Naive thymus-derived CD4-positive, alpha-beta T cell (primary cell): ENCODE measurements around the gene MED1. TPM values are rescaled to one million over a fixed set of nuclear protein-coding genes. Genes with fewer than 3 reads are reported as not detected.
A peak's percentile ranks its signal among the peaks of the same experiment; 100 is the strongest.
"Not testable (repeated sequence)": the region's sequence is repeated elsewhere in the genome, so short reads cannot be mapped to it uniquely, and the experiment has no call there.

Experiments used
- ATAC-seq: fragments of 150-1000 bp; cut with Tn5 transposase; 2 replicates; pipeline ENCODE4 v1.10.0; 2021; ENCODE audit warnings: mild to moderate bottlenecking, moderate library complexity
- CTCF ChIA-PET: fragments of 350-600 bp; sonication (Branson Sonifier 250); formaldehyde crosslinking; loops from one replicate; lab custom pipeline; 2021; ENCODE audit warnings: antibody characterized with exemption; lab: Charles Lee
- POLR2A ChIA-PET: fragments of 350-600 bp; sonication (Branson Sonifier 250); formaldehyde crosslinking; loops from one replicate; lab custom pipeline; 2021; ENCODE audit warnings: antibody characterized with exemption, inconsistent platforms; lab: Charles Lee
- DNase-seq, 9 donors: peaks; one replicate each; pipeline versions ENCODE4 v3.0.0 to v3.0.0-alpha.2; 2020 to 2022; ENCODE audit warnings: mixed read lengths in 1 of 9
- H3K27ac ChIP-seq: one replicate; pipeline ENCODE4 v1.7.0; 2013; ENCODE audit warnings: mild to moderate bottlenecking, low read depth, low read length, moderate library complexity
- H3K27me3 ChIP-seq, 2 donors: one replicate each; pipeline ENCODE4 v1.7.0; 2013; ENCODE audit warnings: low read length in 2 of 2, mild to moderate bottlenecking in 2 of 2, moderate library complexity in 2 of 2; ENCODE audit not compliant: control insufficient read depth in 2 of 2, insufficient read depth in 2 of 2
- H3K36me3 ChIP-seq, 3 experiments: 1 replicate in 2 of 3; 2 replicates in 1 of 3; pipeline ENCODE4 v1.7.0; 2013; ENCODE audit warnings: low read length in 3 of 3, mild to moderate bottlenecking in 3 of 3, moderate library complexity in 1 of 3; ENCODE audit not compliant: insufficient read depth in 3 of 3, control insufficient read depth in 2 of 3
- H3K4me1 ChIP-seq, 2 donors: one replicate each; pipeline ENCODE4 v1.7.0; 2013; ENCODE audit warnings: low read length in 2 of 2, mild to moderate bottlenecking in 2 of 2, moderate library complexity in 1 of 2; ENCODE audit not compliant: control insufficient read depth in 2 of 2, insufficient read depth in 2 of 2
- H3K4me3 ChIP-seq: 2 replicates; pipeline ENCODE4 v1.7.0; 2013; ENCODE audit warnings: mild to moderate bottlenecking, low read length
- H3K9me3 ChIP-seq, 3 experiments: 1 replicate in 2 of 3; 2 replicates in 1 of 3; pipeline ENCODE4 v1.7.0; 2013; ENCODE audit warnings: low read length in 3 of 3; ENCODE audit not compliant: control insufficient read depth in 2 of 3
- H3K27ac Mint-ChIP-seq, 9 donors: one replicate each; pipeline ENCODE4 v1.8.0; 2020 to 2022; ENCODE audit warnings: mixed read lengths in 9 of 9, mild to moderate bottlenecking in 8 of 9, moderate library complexity in 5 of 9, inconsistent platforms in 2 of 9
- H3K27me3 Mint-ChIP-seq, 5 donors: one replicate each; pipeline ENCODE4 v1.8.0; 2021 to 2022; ENCODE audit warnings: mixed read lengths in 5 of 5, mild to moderate bottlenecking in 1 of 5
- H3K36me3 Mint-ChIP-seq, 5 donors: one replicate each; pipeline ENCODE4 v1.8.0; 2020 to 2022; ENCODE audit warnings: mixed read lengths in 5 of 5, mild to moderate bottlenecking in 3 of 5, inconsistent platforms in 1 of 5
- H3K4me1 Mint-ChIP-seq, 7 donors: one replicate each; pipeline ENCODE4 v1.8.0; 2020 to 2022; ENCODE audit warnings: mixed read lengths in 7 of 7, mild to moderate bottlenecking in 3 of 7, inconsistent platforms in 1 of 7
- H3K4me3 Mint-ChIP-seq, 10 donors: one replicate each; pipeline ENCODE4 v1.8.0; 2020 to 2022; ENCODE audit warnings: mild to moderate bottlenecking in 10 of 10, mixed read lengths in 10 of 10, moderate library complexity in 6 of 10, inconsistent platforms in 2 of 10
- H3K9me3 Mint-ChIP-seq, 11 donors: one replicate each; pipeline ENCODE4 v1.8.0; 2020 to 2022; ENCODE audit warnings: mixed read lengths in 11 of 11, mild to moderate bottlenecking in 4 of 11, inconsistent platforms in 1 of 11, moderate library complexity in 1 of 11
- intact Hi-C, 2 donors: fragments of 100-400 bp; cut with micrococcal nuclease; formaldehyde crosslinking; loops; one replicate each; pipeline ENCODE4 v1.15.1; 2023
- polyA plus RNA-seq, 2 donors: library from polyadenylated mRNA; unstranded; fragments of 300-500 nt; fragmentation: Illumina TruSeq; gene quantifications; one replicate each; pipeline ENCODE4 v1.2.3, GENCODE V29; 2021
- total RNA-seq, 6 experiments: library from RNA in 5 of 6; stranded (reverse) in 5 of 6; gene quantifications; 1 replicate in 5 of 6; 2 replicates in 1 of 6; pipeline ENCODE4 v1.2.3 and lab custom pipeline; 2021 to 2026

MED1 gene
- total and polyA plus RNA-seq, 7 experiments from 2014 or later: 20.6 to 61.5 (median 38.4) TPM

DNA sequence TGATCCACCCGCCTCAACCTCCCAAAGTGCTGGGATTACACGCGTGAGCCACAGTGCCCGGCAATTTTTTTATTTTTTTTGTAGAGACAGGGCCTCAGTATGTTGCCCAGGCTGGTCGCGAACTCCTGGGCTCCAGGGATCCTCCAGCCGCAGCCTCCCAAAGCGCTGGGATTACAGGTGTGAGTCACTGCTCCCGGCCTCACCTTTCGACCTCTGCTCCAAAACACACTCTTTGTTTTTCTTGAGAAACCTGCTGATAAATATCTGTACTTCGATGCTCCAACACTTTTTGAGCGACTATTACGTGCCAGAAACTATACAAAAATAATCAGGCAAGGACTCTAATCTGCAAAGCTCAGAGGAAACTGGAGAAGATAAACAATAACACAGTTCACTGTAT lies 1.0 kb downstream of the MED1 start:
- peaks cover 0 to 10% (median 4%) of the 10 kb centered on the region in 5 donors for H3K36me3 Mint-ChIP-seq
- peak overlapping the region; percentile 29 to 98 (median 96) for H3K4me3 Mint-ChIP-seq
- Histone ChIP-seq H3K36me3 (peaks cover 0 to 24% (median 4%) of the 10 kb centered on the region in 3 experiments), H3K9me3 (no peaks in the 10 kb centered on the region), H3K27me3 (no peaks in the 10 kb centered on the region), H3K27ac (peak overlapping the region; percentile 85), H3K4me1 (peaks cover 8 to 12% of the 10 kb centered on the region in 2 donors), H3K4me3 (peak overlapping the region; percentile 98)
- CTCF ChIA-PET: no interaction called here
- H3K4me1 Mint-ChIP-seq: peaks cover 7 to 38% (median 29%) of the 10 kb centered on the region in 7 donors
- no peaks in the 10 kb centered on the region for H3K9me3 Mint-ChIP-seq
- intact Hi-C loops: no loop called here
- H3K27ac Mint-ChIP-seq: peak overlapping the region in 7 of 9 donors; percentile 25 to 99 (median 98)
- H3K27me3 Mint-ChIP-seq: no peaks in the 10 kb centered on the region
- DNase-seq: no peak
- POLR2A ChIA-PET: interaction anchor here (1.5 to 6.7 kb wide), 4 partner anchors 8 to 51 kb away, joined by 7 to 143 read pairs (median 8); partner anchors contain the start of genes CDK12 and FBXL20
- no peak for ATAC-seq

DNA sequence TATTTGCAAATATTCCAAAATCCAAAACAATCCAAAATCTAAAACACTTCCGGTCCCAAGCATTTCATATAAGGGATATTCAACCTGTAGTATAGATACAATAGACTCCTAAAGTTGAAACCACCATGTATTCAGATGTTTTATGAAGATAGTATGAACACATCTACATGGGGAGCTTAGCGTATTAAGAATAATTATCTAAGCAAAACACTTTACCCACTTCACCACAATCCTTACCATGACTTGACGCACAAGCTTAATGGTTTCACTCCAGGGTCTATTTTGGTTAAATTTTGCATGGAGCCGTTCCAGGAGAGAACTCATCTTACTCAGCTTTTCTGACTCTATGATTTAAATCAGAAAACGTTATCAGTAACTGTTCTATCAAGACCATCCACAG lies 3.5 kb downstream of the MED1 start:
- POLR2A ChIA-PET: interaction anchor here (6.7 kb wide), 1 partner anchor 15 kb away, joined by 143 read pairs; the partner anchor contains the start of gene CDK12
- Mint-ChIP-seq H3K4me1 (peaks cover 7 to 44% (median 37%) of the 10 kb centered on the region in 7 donors), H3K27me3 (no peaks in the 10 kb centered on the region), H3K4me3 (no peak overlapping the region), H3K36me3 (peaks cover 0 to 25% (median 15%) of the 10 kb centered on the region in 5 donors), H3K9me3 (no peaks in the 10 kb centered on the region), H3K27ac (no peak overlapping the region)
- CTCF ChIA-PET: interaction anchor here (0.6 kb wide), 1 partner anchor 211 kb away, joined by 6 read pairs; no protein-coding TSS in a partner anchor
- peaks cover 8 to 12% of the 10 kb centered on the region in 2 donors for H3K4me1 ChIP-seq
- no peak overlapping the region for H3K4me3 ChIP-seq
- H3K27me3 ChIP-seq: no peaks in the 10 kb centered on the region
- DNase-seq (no peak), ATAC-seq (no peak)
- H3K36me3 ChIP-seq: peaks cover 0 to 45% (median 9%) of the 10 kb centered on the region in 3 experiments
- no peak overlapping the region for H3K27ac ChIP-seq
- no peaks in the 10 kb centered on the region for H3K9me3 ChIP-seq
- intact Hi-C loops: no loop called here

- Mint-ChIP-seq H3K36me3 (peaks cover 0 to 53% (median 28%) of the 10 kb centered on the region in 5 donors), H3K27ac (no peak overlapping the region), H3K27me3 (no peaks in the 10 kb centered on the region), H3K9me3 (peaks cover 0 to 2% (median 0%) of the 10 kb centered on the region in 11 donors), H3K4me3 (no peak overlapping the region), H3K4me1 (peaks cover 1 to 22% (median 17%) of the 10 kb centered on the region in 7 donors)
- POLR2A ChIA-PET: no interaction called here
- Histone ChIP-seq H3K27me3 (no peaks in the 10 kb centered on the region), H3K36me3 (peaks cover 6 to 83% (median 13%) of the 10 kb centered on the region in 3 experiments), H3K9me3 (no peaks in the 10 kb centered on the region), H3K4me1 (no peaks in the 10 kb centered on the region), H3K4me3 (no peak overlapping the region), H3K27ac (no peak overlapping the region)
- CTCF ChIA-PET: interaction anchor here (0.7 kb wide), 1 partner anchor 441 kb away, joined by 3 read pairs; no protein-coding TSS in a partner anchor
- ATAC-seq: no peak
- intact Hi-C loops: loop anchor here in 1 of 2 donors (5.0 kb wide), 1 partner anchor 49 kb away; no protein-coding TSS in a partner anchor
- DNase-seq: no peak
Measured at GRCh38 chr17:39443326-39443725, 7.7 kb downstream of the MED1 start.

DNA sequence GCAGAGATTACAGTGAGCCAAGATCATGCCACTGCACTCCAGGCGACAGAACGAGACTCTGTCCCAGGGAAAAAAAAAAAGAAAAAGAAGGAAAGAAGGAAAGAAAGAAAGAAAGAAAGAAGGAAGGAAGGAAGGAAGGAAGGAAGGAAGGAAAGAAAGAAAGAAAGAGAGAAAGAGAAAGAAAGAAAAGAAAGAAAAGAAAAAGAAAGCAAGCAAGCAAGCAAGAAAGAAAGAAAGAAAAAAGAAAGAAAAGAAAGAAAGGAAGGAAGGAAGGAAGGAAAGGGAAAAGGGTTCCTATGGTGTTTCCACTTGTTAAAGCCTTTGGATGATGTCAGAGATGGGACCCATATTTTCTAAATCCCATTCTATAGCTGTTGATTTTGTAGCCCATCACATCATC lies 11.2 kb downstream of the MED1 start:
- DNase-seq, H3K27ac Mint-ChIP-seq, H3K27ac ChIP-seq, H3K27me3 ChIP-seq, CTCF ChIA-PET, H3K4me1 ChIP-seq, H3K4me3 ChIP-seq, H3K9me3 ChIP-seq, H3K4me3 Mint-ChIP-seq, ATAC-seq, H3K9me3 Mint-ChIP-seq, H3K27me3 Mint-ChIP-seq: not testable (repeated sequence)
- Mint-ChIP-seq H3K36me3 (peaks cover 0 to 45% (median 28%) of the 10 kb centered on the region in 5 donors), H3K4me1 (peaks cover 3 to 12% (median 8%) of the 10 kb centered on the region in 7 donors)
- POLR2A ChIA-PET: interaction anchor here (0.6 kb wide), 1 partner anchor 11 kb away, joined by 6 read pairs; the partner anchor contains the start of gene MED1
- H3K36me3 ChIP-seq: peaks cover 6 to 78% (median 8%) of the 10 kb centered on the region in 3 experiments
- intact Hi-C loops: loop anchor here in 1 of 2 donors (5.0 kb wide), 1 partner anchor 52 kb away; no protein-coding TSS in a partner anchor

GRCh38 chr17:39429600-39429999 lies 21.5 kb downstream of the MED1 start:
- H3K4me1 Mint-ChIP-seq: no peaks in the 10 kb centered on the region
- no peak for DNase-seq

GRCh38 chr17:39416141-39416540 lies 34.9 kb downstream of the MED1 start:
- Mint-ChIP-seq H3K27ac (no peak overlapping the region), H3K36me3 (peaks cover 10 to 23% (median 14%) of the 10 kb centered on the region in 5 donors), H3K4me1 (no peaks in the 10 kb centered on the region), H3K9me3 (no peaks in the 10 kb centered on the region), H3K27me3 (no peaks in the 10 kb centered on the region), H3K4me3 (no peak overlapping the region)
- ChIA-PET CTCF (no interaction called here), POLR2A (no interaction called here)
- Histone ChIP-seq H3K4me1 (no peaks in the 10 kb centered on the region), H3K9me3 (no peaks in the 10 kb centered on the region), H3K36me3 (peaks cover 3 to 65% (median 7%) of the 10 kb centered on the region in 3 experiments), H3K27ac (no peak overlapping the region), H3K27me3 (no peaks in the 10 kb centered on the region), H3K4me3 (no peak overlapping the region)
- DNase-seq (no peak), ATAC-seq (no peak)
- intact Hi-C loops: no loop called here

More at GRCh38 chr17:39429600-39429999, 21.5 kb downstream of the MED1 start:
- no peaks in the 10 kb centered on the region for H3K4me1 ChIP-seq
- ChIA-PET CTCF (interaction anchor here (0.6 kb wide), 1 partner anchor 118 kb away, joined by 3 read pairs; no protein-coding TSS in a partner anchor), POLR2A (no interaction called here)
- intact Hi-C loops: no loop called here
- peaks cover 3 to 28% (median 13%) of the 10 kb centered on the region in 5 donors for H3K36me3 Mint-ChIP-seq
- no peak overlapping the region for H3K27ac Mint-ChIP-seq
- ATAC-seq: no peak
- no peaks in the 10 kb centered on the region for H3K27me3 ChIP-seq
- no peak overlapping the region for H3K4me3 Mint-ChIP-seq
- H3K9me3 Mint-ChIP-seq: no peaks in the 10 kb centered on the region
- H3K9me3 ChIP-seq: no peaks in the 10 kb centered on the region
- H3K36me3 ChIP-seq: peaks cover 10 to 78% (median 11%) of the 10 kb centered on the region in 3 experiments
- H3K4me3 ChIP-seq: no peak overlapping the region
- no peaks in the 10 kb centered on the region for H3K27me3 Mint-ChIP-seq
- H3K27ac ChIP-seq: no peak overlapping the region
